Karpas-422 (cell line): ENCODE measurements around the gene KCNJ11. TPM values are rescaled to one million over a fixed set of nuclear protein-coding genes. Genes with fewer than 3 reads are reported as not detected.

Experiments used
- DNase-seq: peaks from one replicate; pipeline ENCODE4 v3.0.0-alpha.2; 2015
- H2AFZ ChIP-seq: fragments of 200-600 bp; sonication (generic); 2 replicates; pipeline ENCODE4 v1.6.1; 2014; ENCODE audit warnings: antibody characterized with exemption, low read length, mixed read lengths
- H3K27ac ChIP-seq: fragments of 200-600 bp; sonication (generic); 2 replicates; pipeline ENCODE4 v1.5.1; 2014; ENCODE audit warnings: mild to moderate bottlenecking, low read length, moderate library complexity
- H3K27me3 ChIP-seq: fragments of 200-600 bp; sonication (generic); 2 replicates; pipeline ENCODE4 v1.6.1; 2014; ENCODE audit warnings: low read length, mixed read lengths
- H3K36me3 ChIP-seq: fragments of 200-600 bp; sonication (generic); 2 replicates; pipeline ENCODE4 v1.6.1; 2014; ENCODE audit warnings: low read length, mixed read lengths; ENCODE audit not compliant: insufficient read depth
- H3K4me1 ChIP-seq: fragments of 200-600 bp; sonication (generic); 2 replicates; pipeline ENCODE4 v1.6.1; 2014; ENCODE audit warnings: mild to moderate bottlenecking, low read length, mixed read lengths
- H3K4me2 ChIP-seq: fragments of 200-600 bp; sonication (generic); 2 replicates; pipeline ENCODE4 v1.6.1; 2014; ENCODE audit warnings: low read length, low read depth, mild to moderate bottlenecking; ENCODE audit not compliant: poor library complexity, severe bottlenecking
- H3K4me3 ChIP-seq: fragments of 200-600 bp; sonication (generic); 2 replicates; pipeline ENCODE4 v1.5.1; 2014; ENCODE audit warnings: mild to moderate bottlenecking, antibody characterized with exemption, low read length, mixed read lengths
- H3K79me2 ChIP-seq: fragments of 200-600 bp; sonication (generic); 2 replicates; pipeline ENCODE4 v1.6.1; 2014; ENCODE audit warnings: mild to moderate bottlenecking, low read length, mixed read lengths
- H3K9ac ChIP-seq: fragments of 200-600 bp; sonication (generic); 2 replicates; pipeline ENCODE4 v1.6.0; 2014; ENCODE audit warnings: low read length
- H3K9me2 ChIP-seq: fragments of 200-600 bp; sonication (generic), shearing (Covaris generic); replicated peaks from 2 replicates; pipeline ENCODE4 v1.6.0; 2014; ENCODE audit warnings: mild to moderate bottlenecking, low read length, moderate library complexity; ENCODE audit not compliant: insufficient read depth
- H3K9me3 ChIP-seq: fragments of 300-700, 200-600 bp; sonication (generic); 2 replicates; pipeline ENCODE4 v1.6.1; 2014; ENCODE audit warnings: low read length, mixed read lengths
- H4K20me1 ChIP-seq: fragments of 200-600 bp; sonication (generic); 2 replicates; pipeline ENCODE4 v1.6.1; 2014; ENCODE audit warnings: mild to moderate bottlenecking, antibody characterized with exemption, low read length, low read depth; ENCODE audit not compliant: insufficient read depth
- total RNA-seq: library from RNA; depleted of rRNA; stranded (reverse); fragments of >200 nt; shearing (Covaris generic); gene quantifications from 2 replicates; pipeline ENCODE4 v1.2.3, GENCODE V29; 2014; ENCODE audit warnings: low replicate concordance

KCNJ11 gene
- total RNA-seq, 1 experiment from 2014 or later, result 0.26 TPM

- Histone ChIP-seq H3K27me3 (no peaks in the 10 kb centered on the region), H3K36me3 (no peaks in the 10 kb centered on the region), H2AFZ (no peak overlapping the region), H3K4me1 (peaks cover 27% of the 10 kb centered on the region), H3K9ac (no peak overlapping the region), H3K27ac (no peak overlapping the region), H3K79me2 (no peaks in the 10 kb centered on the region), H4K20me1 (no peaks in the 10 kb centered on the region), H3K4me2 (no peak overlapping the region), H3K9me2 (no peaks in the 10 kb centered on the region), H3K4me3 (no peak overlapping the region), H3K9me3 (no peaks in the 10 kb centered on the region)
- DNase-seq, result peak; percentile 56
These were observed 3.3 kb upstream of the KCNJ11 start for GRCh38 chr11:17391493-17392355.

DNA sequence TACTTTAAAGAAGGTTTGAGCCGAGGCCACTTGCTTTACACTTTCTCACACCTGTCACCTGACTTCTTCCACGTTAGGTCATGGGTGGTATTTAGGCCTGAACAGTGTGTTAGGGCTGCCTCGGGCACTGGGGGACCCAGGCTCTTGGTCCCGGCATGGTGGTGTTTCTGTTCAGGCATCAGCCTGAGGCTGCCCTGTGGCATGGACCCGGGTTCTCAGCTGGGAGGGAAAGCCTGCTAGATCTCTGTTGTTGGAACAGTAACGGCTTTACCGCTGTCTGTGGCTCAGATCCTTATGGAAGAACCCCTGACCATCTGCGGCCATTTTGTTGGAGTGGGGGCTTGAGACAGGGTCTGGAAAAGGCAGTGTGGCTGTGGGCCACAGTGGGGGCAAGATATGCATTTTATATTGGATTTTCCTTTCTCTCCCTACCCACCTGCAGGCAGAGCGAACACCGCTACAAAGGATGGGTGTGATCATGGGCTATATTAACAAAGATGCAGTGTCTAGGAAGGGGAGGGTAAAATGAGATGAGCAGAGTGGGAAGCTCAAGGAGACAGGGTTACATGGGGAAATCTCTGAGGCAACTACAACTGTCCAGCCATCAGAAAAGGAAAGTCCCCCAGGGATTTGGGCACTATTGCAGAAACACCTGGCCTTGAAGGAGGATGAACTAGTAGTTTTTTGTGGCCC is 1.6 kb upstream of the KCNJ11 start:
- H3K27me3 ChIP-seq, result no peaks in the 10 kb centered on the region
- H3K9me2 ChIP-seq, result no peaks in the 10 kb centered on the region
- H3K36me3 ChIP-seq, result no peaks in the 10 kb centered on the region
- H4K20me1 ChIP-seq, result no peaks in the 10 kb centered on the region; the same call in 1 of the 2 replicates
- H3K9ac ChIP-seq, result no peak overlapping the region
- H3K4me2 ChIP-seq, result peak overlapping the region; percentile 74
- no peak overlapping the region for H2AFZ ChIP-seq
- H3K9me3 ChIP-seq, result no peaks in the 10 kb centered on the region
- DNase-seq, result no peak
- H3K27ac ChIP-seq, result no peak overlapping the region
- H3K4me3 ChIP-seq, result no peak overlapping the region
- no peaks in the 10 kb centered on the region for H3K79me2 ChIP-seq
- H3K4me1 ChIP-seq, result peaks cover 31% of the 10 kb centered on the region

- H3K4me2 ChIP-seq, result peak overlapping the region; percentile 74
- peaks cover 31% of the 10 kb centered on the region for H3K4me1 ChIP-seq
- H3K9ac ChIP-seq, result peak overlapping the region; percentile 52
- 0 out of 2 replicates have a peak overlapping the region, but pooled peaks have one; percentile 76 for H2AFZ ChIP-seq
- H3K36me3 ChIP-seq, result no peaks in the 10 kb centered on the region
- H3K27ac ChIP-seq, result no peak overlapping the region
- H3K27me3 ChIP-seq, result no peaks in the 10 kb centered on the region
- H3K4me3 ChIP-seq, result peak overlapping the region; percentile 66; the same call in 1 of the 2 replicates
- peak; percentile 85 for DNase-seq
- H4K20me1 ChIP-seq, result no peaks in the 10 kb centered on the region; the same call in 1 of the 2 replicates
- no peaks in the 10 kb centered on the region for H3K9me2 ChIP-seq
- no peaks in the 10 kb centered on the region for H3K9me3 ChIP-seq
- no peaks in the 10 kb centered on the region for H3K79me2 ChIP-seq
These were observed 925 bp upstream of the KCNJ11 start for GRCh38 chr11:17389211-17389956.

DNA sequence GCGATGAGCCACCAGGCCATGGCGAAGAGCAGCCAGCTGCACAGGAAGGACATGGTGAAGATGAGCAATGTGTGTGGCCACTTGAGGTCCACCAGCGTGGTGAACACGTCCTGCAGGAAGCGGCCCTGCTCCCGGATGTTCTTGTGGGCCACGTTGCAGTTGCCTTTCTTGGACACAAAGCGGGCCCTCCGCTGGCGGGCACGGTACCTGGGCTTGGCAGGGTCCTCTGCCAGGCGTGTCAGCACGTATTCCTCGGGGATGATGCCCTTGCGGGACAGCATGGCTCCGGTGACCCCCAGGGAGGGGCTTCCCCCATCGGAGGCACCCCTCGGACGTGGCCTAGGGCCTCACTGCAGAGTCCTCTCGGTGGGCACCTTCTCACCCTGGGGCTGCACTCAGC is 648 bp downstream of the KCNJ11 start:
- DNase-seq, result no peak
- H3K79me2 ChIP-seq, result no peaks in the 10 kb centered on the region
- H3K9ac ChIP-seq, result no peak overlapping the region
- peaks cover 31% of the 10 kb centered on the region for H3K4me1 ChIP-seq
- H3K9me2 ChIP-seq, result no peaks in the 10 kb centered on the region
- H3K9me3 ChIP-seq, result no peaks in the 10 kb centered on the region
- H3K36me3 ChIP-seq, result no peaks in the 10 kb centered on the region
- H3K27me3 ChIP-seq, result no peaks in the 10 kb centered on the region
- H3K4me2 ChIP-seq, result no peak overlapping the region
- H3K27ac ChIP-seq, result no peak overlapping the region
- no peak overlapping the region for H2AFZ ChIP-seq
- no peak overlapping the region for H3K4me3 ChIP-seq
- no peaks in the 10 kb centered on the region; the same call in 1 of the 2 replicates for H4K20me1 ChIP-seq

GRCh38 chr11:17387254-17387653 is 1.2 kb downstream of the KCNJ11 start:
- Histone ChIP-seq H3K27ac (no peak overlapping the region), H3K4me1 (peaks cover 28% of the 10 kb centered on the region), H3K36me3 (no peaks in the 10 kb centered on the region), H3K4me2 (no peak overlapping the region), H4K20me1 (no peaks in the 10 kb centered on the region; the same call in 1 of the 2 replicates), H3K9me3 (no peaks in the 10 kb centered on the region), H3K9ac (no peak overlapping the region), H3K79me2 (no peaks in the 10 kb centered on the region), H3K27me3 (no peaks in the 10 kb centered on the region), H2AFZ (no peak overlapping the region), H3K4me3 (no peak overlapping the region), H3K9me2 (no peaks in the 10 kb centered on the region)
- DNase-seq, result no peak

DNA sequence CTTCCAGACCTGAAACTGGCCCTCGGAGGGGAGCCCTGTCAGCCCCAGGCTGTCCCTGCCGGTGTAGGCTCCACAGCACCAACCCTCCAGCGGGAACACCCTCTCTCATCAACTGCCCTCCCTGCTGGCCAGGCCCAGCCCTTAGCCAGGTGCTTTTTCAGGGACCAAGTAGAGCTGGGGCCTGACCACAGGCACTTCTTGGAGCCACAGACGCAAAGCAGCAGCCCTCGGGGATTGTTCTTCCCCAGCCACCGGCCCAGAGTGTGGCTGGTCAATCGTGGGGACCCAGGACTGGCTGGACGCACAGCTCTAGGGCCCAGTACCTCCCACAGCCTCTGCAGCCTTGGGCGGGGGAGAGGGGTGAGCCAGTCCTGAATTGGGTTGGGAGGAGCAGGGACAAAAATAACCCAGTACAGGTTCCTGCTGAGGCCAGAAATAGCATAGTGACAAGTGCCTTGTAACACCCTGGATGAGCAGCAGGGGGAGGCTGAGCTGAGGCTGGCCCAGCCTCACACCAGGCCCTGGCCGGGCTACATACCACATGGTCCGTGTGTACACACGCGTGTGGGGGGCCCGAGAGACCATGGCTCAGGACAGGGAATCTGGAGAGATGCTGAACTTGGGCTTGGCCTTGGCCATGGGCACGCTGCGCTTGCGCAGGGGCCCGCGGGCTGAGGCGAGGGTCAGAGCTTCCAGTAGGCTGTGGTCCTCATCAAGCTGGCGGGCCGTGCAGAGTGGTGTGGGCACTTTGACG is 2.0 kb downstream of the KCNJ11 start:
- H3K9me2 ChIP-seq, result no peaks in the 10 kb centered on the region
- no peaks in the 10 kb centered on the region; the same call in 1 of the 2 replicates for H4K20me1 ChIP-seq
- H3K4me2 ChIP-seq, result no peak overlapping the region
- no peaks in the 10 kb centered on the region for H3K79me2 ChIP-seq
- peak; percentile 82 for DNase-seq
- no peaks in the 10 kb centered on the region for H3K36me3 ChIP-seq
- H3K27ac ChIP-seq, result no peak overlapping the region
- H2AFZ ChIP-seq, result no peak overlapping the region
- H3K4me3 ChIP-seq, result no peak overlapping the region
- H3K4me1 ChIP-seq, result peaks cover 21% of the 10 kb centered on the region
- H3K27me3 ChIP-seq, result no peaks in the 10 kb centered on the region
- H3K9me3 ChIP-seq, result no peaks in the 10 kb centered on the region
- no peak overlapping the region for H3K9ac ChIP-seq

DNA sequence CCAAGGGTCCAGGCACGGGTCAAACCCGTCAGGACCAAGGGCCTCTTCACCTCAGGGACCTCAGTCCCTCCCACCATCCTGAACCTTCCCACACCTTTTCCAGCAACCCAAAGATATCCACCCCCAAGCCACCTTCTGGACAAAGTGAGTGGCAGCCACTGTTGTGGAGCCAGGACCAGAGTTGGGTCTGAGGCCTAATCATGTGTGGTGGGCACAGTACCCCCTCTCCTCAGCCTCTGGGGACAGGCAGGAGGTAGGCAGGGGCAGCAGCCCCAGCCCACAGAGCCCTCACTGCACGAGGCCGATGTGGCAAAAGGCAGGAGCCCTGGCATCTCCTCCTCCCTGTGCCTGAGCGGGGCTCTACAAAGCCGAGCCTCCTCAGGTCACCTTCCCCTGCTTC is 2.5 kb downstream of the KCNJ11 start:
- Histone ChIP-seq H3K79me2 (no peaks in the 10 kb centered on the region), H3K27me3 (no peaks in the 10 kb centered on the region), H4K20me1 (no peaks in the 10 kb centered on the region; the same call in 1 of the 2 replicates), H3K4me3 (no peak overlapping the region), H3K9me2 (no peaks in the 10 kb centered on the region), H3K27ac (no peak overlapping the region), H2AFZ (no peak overlapping the region), H3K4me2 (no peak overlapping the region), H3K9me3 (no peaks in the 10 kb centered on the region), H3K4me1 (peaks cover 15% of the 10 kb centered on the region), H3K9ac (no peak overlapping the region), H3K36me3 (0 out of 2 replicates have a peak, but pooled peaks cover 5% of the 10 kb centered on the region)
- DNase-seq, result no peak
